HPDE6-E6E7 (cell line): Measurements from ENCODE around the gene MYLK.
"Not testable (repeated sequence)": the region's sequence is repeated elsewhere in the genome, so short reads cannot be mapped to it uniquely, and the experiment has no call there.

Experiments
- DNase-seq: peaks from one replicate; pipeline ENCODE4 v3.0.0; 2011; ENCODE audit warnings: missing footprints; ENCODE audit errors: extremely low spot score

MYLK gene, protein sequence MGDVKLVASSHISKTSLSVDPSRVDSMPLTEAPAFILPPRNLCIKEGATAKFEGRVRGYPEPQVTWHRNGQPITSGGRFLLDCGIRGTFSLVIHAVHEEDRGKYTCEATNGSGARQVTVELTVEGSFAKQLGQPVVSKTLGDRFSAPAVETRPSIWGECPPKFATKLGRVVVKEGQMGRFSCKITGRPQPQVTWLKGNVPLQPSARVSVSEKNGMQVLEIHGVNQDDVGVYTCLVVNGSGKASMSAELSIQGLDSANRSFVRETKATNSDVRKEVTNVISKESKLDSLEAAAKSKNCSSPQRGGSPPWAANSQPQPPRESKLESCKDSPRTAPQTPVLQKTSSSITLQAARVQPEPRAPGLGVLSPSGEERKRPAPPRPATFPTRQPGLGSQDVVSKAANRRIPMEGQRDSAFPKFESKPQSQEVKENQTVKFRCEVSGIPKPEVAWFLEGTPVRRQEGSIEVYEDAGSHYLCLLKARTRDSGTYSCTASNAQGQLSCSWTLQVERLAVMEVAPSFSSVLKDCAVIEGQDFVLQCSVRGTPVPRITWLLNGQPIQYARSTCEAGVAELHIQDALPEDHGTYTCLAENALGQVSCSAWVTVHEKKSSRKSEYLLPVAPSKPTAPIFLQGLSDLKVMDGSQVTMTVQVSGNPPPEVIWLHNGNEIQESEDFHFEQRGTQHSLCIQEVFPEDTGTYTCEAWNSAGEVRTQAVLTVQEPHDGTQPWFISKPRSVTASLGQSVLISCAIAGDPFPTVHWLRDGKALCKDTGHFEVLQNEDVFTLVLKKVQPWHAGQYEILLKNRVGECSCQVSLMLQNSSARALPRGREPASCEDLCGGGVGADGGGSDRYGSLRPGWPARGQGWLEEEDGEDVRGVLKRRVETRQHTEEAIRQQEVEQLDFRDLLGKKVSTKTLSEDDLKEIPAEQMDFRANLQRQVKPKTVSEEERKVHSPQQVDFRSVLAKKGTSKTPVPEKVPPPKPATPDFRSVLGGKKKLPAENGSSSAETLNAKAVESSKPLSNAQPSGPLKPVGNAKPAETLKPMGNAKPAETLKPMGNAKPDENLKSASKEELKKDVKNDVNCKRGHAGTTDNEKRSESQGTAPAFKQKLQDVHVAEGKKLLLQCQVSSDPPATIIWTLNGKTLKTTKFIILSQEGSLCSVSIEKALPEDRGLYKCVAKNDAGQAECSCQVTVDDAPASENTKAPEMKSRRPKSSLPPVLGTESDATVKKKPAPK (N-terminal part only)

DNA sequence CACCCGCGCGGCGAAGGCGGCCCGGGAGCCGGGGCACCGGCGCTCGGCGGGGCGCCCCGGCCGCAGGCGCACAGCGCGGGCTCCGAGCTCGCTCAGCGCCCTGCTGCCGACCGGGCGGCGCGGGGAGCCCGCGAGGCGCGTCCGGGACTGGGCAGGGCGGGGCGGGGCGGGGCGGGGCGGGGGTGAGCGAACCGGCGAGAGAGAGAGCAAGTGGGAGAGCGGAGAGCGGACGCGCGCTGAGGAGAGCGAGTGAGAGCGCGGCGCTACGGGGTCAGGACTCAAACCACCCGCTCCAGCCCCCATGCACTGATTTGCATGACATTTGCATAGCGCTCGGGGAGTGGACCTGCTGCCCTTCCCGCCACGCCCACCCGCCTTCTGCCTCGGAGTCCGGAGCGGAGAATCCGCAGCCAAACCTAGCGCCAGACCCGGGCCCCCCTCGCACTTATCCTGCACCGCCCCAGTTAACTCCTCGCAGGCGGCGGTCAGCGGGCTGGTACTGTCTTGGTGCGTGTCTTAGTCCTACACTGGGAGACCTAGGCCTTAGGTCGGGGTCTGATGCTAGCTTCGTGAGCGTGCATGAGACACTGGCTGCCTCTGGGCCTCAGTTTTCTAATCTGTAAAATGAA is at the start of gene MYLK:
Gene MYLK, minus strand, starts transcription at position 130 of the 629 bp plus-strand sequence. CDS start 90,491 bp downstream, outside the sequence.
- peak; percentile 50 for DNase-seq

DNA sequence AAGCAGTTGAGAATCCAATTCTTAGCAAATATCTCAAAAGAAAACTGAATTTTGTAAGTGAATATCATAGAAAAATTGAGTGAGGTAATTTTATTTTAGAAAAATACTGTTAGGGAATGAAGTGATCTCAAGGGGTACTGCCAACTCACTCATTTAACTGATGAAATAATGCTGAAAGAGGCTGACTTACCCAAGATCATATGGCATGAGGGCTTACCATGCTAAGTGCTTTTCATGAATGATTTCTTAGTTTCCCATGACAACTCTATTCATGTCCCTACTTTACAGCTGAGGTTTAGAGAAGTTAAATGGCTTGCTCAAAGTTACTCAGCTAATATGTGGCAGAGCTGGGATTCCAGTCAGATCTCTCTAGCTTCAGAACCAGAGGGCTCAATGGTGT is 46.3 kb upstream of the MYLK start:
- no peak for DNase-seq

- no peak for DNase-seq
These were observed 45.2 kb upstream of the MYLK start for GRCh38 chr3:123929325-123929724.

GRCh38 chr3:123926396-123926795 is 42.3 kb upstream of the MYLK start:
- DNase-seq: no peak

- no peak for DNase-seq
These were observed 36.7 kb upstream of the MYLK start for GRCh38 chr3:123920868-123921267.

DNA sequence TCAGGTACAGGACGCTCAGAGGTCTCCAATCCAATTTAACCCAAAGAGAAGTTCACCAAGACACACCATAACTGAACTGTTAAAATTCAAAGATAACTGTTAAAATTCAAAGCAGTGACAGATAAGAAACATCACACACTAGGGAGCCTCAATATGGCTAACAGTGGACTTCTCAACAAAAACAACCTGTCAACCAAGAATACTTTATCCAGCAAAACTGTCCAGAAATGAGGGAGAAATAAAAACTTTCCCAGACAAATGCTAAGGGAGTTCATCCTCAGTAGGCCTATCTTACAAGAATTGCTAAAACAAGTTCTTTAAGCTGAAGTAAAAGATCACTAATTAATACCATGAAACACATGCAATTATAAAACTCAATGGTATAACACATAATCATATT is 36.3 kb upstream of the MYLK start:
- DNase-seq: no peak

DNA sequence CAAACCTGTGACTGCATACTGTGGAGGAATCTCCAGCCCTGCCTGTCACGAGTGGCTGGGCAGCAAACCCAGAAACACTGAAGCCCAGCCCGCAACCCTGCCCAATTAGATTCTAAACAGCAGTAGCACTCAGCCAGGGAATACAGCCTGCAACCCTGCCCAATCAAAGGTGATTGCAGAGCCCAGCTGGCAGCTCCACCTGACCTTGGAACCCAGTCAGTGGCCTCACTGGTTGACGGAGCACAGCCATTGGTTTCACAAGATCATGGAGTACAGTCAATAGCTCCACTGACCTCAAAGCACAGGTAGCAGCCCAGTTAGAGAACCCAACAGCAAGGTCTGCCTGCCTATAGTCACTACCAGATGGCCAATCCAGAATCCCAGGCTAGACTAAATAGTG is 35.2 kb upstream of the MYLK start:
- DNase-seq: no peak

- DNase-seq: no peak
These were observed 30.7 kb upstream of the MYLK start for GRCh38 chr3:123914829-123915228.

DNA sequence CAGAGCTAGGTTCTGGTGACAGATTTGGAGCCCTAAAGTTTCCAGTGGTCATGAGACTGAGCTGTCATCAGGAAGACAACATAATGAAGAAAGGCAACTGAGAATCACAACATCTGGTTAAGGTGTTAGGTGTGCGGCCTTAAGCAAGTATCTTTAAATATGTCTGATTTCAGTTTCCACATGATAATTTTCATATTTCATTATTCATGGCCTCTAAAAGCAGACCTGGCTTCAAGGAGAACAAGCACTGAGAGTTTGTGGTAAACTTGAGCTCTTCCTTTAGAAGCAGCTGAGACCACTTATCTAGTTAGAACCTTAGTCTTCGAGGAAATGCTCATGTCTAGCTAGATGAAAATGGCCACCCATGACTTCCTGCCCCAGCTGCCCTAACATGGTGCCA is 25.7 kb upstream of the MYLK start:
- no peak for DNase-seq

DNA sequence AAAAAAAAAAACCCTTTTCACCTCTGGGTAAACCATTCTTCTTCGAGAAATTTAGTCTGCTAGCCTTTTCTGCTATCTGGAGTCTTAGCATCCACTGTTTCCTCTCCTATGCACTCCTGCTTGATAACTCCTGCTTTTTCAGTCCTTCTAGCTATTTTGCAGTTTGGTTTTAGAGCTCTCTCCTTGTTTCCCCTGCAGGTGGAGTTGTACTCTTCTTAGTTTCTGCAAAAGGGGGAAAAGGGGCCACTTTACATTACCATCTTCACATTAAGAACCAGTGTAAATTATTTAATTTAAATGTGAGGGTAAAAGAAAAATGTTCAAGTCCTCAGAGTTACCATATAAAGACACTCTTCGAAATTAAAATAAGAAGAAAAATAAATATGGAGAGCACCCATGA is 23.6 kb upstream of the MYLK start:
- DNase-seq: no peak

DNA sequence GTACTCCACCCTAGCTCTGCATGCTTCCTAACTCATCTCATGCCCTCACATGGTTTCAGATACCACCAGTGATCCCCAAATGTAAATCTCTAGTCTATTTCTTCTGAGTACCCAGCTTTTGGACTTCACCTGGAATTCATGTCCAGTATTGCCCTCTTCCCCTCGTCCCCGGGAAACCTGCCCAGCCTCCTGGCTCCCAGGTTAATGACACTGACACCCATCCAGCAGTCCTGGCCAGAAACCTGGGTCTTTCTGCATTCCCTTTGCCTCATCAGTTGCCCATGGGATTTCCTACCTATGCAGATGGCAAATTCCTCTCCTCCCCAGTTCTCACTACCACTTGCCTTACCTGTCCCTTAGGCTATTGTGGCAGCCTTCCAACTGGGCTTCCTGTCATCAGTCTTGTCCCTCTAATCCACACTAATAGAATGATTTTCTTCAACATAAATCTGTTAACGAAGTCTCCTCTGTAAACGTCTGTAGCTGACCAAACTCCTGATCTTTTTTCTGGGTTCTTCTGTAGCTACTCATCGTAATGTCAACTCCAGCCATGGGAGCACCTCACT is 15.3 kb upstream of the MYLK start:
- DNase-seq: no peak

GRCh38 chr3:123893012-123893411 is 8.9 kb upstream of the MYLK start:
- DNase-seq: no peak

DNA sequence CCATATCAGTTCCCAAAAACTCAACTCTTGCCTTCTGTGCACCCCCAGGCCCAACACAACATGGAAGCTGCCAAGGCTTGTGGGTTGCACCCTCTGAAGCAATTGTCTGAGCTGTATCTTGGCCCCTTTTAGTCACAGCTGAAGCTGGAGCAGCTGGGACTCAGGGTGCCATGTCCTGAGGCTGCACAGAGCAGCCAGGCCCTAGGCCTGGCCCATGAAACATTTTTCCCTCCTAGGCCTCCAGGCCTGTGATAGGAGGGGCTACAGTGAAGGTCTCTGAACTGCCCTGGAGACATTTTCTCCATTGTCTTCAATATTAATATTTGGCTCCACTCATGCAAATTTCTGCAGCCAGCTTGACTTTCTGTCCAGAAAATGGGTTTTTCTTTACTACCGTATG is 8.1 kb upstream of the MYLK start:
- DNase-seq: no peak

DNA sequence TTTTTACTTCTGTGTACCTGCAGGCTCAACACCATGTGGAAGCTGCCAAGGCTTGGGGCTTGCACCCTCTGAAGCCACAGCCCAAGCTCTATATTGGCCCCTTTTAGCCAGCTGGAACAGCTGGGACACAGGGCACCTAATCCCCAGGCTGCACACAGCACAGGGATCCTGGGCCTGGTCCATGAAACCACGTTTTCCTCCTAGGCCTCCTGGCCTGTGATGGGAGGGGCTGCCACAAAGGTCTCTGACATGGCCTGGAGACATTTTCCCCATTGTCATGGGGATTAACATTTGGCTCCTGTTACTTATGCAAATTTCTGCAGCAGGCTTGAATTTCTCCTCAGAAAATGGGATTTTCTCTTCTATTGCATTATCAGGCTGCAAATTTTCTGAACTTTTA is 6.9 kb upstream of the MYLK start:
- not testable (repeated sequence) for DNase-seq

DNA sequence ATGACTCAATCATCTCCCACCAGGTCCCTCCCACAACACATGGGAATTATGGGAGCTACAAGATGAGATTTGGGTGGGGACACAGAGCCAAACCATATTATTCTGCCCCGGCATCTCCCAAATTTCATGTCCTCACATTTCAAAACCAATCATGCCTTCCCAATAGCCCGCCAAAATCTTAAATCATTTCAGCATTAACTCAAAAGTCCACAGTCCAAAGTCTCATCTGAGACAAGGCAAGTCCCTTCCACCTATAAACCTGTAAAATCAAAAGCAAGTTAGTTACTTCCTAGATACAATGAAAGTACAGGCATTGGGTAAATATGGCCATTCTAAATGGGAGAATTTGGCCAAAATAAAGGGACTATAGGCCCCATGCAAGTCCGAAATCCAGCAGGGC is 6.0 kb upstream of the MYLK start:
- DNase-seq: not testable (repeated sequence)

DNA sequence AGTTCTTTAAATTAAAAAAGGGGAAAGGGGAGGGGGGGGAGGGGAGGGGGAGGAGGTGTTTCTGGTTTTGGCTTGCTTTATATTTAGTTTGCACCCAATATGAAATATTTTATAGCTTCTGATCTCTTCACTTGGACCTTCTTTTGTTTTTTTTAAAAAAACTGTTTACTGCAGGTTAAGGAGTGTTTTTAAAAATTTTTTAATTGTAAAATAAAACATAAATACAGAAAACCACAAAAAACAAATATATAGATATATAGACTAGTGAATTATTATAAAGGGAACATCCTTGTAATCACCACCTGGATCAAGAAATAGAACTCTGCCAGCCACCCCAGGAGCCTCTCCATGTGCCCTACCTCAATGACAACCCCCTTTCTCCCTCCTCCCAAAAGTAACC is 861 bp upstream of the MYLK start:
- no peak for DNase-seq

DNA sequence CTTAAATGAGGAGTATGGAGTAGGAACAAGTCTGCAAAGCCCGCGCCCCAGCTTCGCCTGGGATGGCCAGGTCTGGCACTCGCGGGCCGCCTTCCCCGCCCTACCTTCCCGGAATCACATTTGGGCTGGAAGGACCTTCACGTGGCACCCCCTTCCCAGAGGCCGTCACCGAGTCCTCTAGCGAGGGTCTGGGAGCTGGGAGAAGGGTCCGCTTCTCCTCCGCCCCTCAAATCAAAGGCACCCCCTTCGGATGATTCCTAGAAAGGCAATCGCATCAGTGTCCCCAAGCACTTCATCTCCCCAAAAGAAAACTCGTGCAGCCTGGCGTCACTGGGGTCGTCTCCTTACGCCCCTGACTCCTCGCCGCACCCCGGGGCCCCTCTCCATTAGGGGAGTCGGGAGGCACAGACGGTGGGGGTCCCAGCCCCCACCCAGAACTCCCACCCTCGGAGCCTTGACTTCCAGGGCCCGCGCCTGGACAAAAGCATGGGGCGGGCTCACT is 380 bp downstream of the MYLK start:
- no peak for DNase-seq

GRCh38 chr3:123883111-123883510 is 1.0 kb downstream of the MYLK start:
- DNase-seq: no peak

DNA sequence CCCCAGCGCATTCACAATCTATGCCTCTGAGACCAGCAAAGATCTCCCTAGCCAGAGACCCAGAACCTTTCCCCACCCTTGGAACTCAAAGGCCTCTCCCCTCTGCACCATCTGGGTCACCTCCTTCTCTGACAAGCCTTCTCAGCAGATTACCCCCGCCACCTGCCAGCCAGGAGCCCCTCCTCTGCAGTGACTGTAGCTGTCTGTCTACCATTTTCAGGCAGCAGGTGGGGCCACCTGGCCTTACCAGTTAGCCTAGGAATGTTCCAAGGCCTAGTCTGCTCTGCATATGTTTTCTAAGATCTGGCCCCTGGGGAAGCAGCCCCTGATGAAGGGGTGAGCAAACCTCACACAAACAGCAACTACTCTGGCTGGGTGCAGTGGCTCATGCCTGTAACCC is 2.4 kb downstream of the MYLK start:
- DNase-seq: no peak

DNA sequence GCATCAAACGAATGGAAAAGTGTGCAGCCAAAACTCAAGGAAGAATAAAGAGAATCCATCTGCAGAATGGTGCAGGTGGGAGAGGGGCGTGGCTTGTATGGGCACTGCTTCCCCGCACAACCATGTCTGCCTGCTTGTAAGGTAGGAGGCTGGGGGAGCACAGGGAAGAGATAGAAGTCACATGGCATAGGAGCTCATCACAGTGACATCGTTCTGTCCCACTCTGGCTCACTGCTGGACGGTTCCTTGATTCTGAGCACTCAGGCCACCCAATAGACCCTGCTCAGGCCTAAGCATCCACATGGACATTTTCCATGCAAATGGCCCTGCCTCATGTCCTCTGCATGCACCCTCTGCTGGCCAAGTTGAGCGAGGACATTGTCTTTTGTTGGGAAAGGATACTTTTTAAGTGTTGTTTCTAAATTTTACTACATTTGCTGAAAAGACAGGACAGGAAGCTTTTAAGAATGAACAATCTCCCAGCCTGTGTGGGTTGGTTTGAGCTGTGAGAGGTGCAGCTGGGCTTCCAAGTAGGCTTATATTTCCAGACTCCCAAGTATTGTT is 3.1 kb downstream of the MYLK start:
- no peak for DNase-seq

DNA sequence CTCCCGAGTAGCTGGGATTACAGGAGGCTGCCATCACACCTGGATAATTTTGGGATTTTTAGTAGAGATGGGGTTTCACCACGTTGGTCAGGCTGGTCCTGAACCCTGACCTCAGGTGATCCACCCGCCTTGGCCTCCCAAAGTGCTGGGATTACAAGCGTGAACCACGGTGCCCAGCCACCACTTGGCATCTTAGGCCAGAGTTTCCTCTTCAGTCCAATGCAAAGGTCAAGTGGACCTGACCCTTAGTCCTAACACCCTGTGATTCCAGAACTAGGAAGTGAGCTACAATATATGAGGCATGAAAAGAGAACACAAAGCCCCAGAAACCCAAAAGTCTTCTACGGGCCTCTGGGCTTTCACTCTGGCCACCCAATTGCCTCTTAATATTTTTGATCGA is 5.3 kb downstream of the MYLK start:
- DNase-seq: no peak
